EL (cell line): Measurements from ENCODE around the gene MAGI2.
A peak's percentile ranks its signal among the peaks of the same experiment; 100 is the strongest.

Source experiments
- DNase-seq: peaks from one replicate; pipeline ENCODE4 v3.0.0-alpha.2; 2016

Gene MAGI2

DNA sequence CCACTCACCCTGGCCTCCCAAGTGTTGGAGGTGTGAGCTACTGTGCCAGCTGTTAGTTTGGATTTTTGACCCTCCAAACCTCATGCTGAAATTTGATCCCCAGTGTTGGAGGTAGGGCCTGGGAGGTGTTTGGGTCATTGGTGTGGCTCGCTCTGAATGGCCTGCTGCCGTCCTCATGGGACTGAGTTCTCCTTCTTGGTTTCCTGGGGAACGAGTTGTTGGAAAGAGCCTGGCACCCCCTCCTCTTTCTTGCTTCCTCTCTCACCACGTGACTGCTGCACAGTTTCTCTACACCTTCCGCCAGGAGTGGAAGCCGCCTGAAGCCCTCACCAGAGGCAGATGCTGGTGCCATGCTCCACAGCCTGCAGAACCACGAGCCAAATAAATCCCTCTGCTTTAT, 1401.4 kb downstream of the MAGI2 start:
- no peak for DNase-seq

DNA sequence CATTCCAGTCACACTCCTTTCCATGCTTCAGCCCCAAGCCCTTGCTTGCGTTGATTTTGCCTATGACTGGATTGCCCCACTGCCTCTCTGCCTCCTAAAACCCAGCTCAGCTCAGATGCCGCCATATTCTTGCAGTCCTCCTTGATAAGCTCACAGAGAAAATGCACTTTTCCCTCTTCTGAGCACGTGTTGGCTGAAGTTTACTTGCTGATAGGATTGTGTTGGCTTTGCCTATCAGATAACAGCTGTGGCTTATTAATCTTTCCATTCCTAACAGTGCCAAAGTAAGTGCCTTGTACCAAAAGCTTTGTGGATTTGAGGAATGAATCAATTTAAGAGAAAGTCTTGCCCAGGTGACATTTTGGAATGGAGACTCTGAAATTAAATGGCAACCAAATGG, 1405.7 kb downstream of the MAGI2 start:
- DNase-seq: no peak

DNA sequence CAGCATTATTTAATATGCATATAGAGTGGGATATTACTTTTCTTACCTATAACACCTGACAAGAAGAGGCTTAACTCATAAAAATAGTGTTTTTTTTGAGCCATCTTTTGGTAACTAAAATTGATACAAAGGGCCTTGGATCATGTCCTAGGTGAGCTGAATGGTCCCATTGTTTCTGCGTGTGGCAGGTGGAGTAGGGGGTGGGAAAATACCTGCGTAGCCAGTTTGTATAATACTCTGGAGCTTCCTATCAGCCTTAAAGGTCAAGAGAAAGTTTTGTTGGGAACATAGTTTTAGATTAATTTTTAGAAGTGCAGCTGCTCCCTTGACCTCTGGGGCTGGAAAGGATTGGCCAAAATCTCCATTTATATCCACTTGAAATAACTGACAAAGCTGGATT, 1410.3 kb downstream of the MAGI2 start:
- no peak for DNase-seq

DNA sequence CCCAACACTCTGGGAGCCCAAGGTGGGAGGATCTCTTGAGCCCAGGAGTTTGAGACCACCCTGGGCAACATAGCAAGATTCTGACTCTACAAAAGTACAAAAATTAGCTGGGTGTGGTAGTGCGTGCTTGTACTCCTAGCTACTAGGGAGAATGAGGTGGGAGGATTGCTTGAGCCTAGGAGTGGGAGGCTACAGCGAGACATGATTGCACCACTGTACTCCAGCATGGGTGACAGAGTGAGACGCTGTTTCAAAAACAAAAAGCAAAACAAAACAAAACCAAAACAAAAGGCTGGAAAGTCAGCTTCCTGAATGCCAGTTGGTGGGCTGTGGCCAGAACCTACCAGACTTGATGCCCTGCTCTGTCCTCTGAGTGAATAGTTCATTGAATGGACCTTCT, 1412.0 kb downstream of the MAGI2 start:
- no peak for DNase-seq

DNA sequence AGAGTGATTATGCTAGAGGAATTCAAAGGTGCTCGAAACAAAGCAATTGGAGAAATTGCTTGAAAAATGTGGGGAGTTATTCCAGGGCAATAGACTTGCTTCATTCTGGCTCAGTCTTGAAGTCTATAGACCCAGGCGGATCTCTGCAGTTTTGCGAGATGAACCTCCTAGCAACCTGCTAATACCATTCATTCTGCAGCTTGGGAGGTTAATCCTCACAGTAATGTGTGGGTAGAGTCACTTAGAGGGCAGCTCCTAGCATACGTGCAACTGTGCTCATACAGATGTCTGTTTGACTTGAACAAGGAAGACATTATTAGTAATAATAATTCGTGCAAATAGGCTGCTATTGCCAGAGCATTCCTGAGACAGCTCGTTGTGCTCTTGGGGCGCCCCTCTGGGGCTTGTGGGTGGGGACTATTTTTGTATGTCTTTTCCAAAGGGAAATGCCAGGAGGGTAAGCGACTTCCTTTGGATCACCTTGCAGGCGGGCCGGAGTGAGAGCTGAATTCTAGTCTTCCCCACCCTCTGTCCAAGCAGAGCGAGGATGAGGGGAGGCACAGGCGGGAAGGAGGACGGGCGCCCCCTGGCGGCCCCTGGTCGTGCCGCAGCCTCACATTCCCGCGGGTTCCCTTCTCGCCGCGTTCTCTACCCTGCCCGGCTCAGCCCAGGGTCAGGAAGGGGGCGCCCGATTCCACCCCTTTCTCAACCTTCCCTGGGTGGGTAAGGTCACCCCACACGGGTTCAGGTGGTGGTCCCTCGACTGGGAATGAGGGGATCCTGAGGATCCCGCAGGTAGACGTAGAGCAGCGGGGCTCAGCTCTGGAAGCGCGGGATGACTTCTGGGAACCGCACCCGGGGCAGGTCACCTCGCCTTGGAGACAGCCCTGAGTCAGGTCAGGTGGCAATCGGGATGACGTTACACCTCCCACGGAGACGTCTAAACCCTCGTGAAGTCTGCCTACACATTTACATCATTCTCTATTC, 1413.4 kb downstream of the MAGI2 start:
- DNase-seq: peak; percentile 15

DNA sequence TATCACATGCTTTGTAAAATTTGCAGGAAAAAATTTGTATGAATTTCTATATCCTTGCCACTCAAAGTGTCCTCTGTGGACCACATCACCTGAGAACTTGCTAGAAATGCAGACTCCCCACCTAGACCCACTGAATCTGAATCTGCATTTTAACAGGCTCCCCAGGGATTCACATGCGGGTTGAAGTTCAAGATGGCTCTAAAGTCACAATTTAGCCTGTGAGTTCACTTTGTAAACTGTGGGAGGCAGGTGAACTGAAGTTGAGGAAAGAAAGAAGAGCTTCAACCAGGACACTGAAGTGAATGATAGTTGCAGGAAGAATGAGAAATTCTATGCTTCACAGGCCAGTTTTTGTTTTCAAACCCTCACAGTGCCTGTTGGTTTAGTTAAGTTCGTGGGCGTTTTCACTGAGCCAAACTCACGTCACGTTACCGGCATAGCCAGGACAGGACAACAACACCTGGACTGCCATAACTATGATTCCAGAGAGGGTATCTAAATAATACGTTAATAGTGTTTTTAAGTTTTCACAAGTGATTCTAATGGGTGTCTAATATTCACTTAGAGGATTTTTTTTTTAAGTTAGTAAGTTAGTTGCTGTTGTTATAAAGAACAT, 1414.9 kb downstream of the MAGI2 start:
- DNase-seq: no peak

DNA sequence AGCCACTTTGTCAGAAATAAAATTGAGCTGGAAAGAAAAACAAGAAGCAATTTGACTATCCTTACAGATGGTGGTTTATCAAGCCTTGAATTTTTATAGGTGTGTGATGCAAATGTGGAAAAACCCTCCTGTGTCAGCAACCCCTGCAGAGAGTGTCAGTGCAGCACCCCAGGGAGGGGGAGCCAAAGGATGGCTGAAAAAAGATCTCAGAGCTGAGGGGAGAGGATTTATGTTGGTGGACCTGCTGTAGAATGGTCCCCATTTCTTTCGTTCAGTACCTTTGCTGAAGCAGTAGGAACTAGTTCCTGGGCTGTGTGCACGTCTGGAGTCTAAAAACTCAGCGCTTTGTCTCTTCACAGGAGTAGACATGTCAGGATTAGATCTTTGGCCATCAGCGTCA, 1415.9 kb downstream of the MAGI2 start:
- DNase-seq: no peak

DNA sequence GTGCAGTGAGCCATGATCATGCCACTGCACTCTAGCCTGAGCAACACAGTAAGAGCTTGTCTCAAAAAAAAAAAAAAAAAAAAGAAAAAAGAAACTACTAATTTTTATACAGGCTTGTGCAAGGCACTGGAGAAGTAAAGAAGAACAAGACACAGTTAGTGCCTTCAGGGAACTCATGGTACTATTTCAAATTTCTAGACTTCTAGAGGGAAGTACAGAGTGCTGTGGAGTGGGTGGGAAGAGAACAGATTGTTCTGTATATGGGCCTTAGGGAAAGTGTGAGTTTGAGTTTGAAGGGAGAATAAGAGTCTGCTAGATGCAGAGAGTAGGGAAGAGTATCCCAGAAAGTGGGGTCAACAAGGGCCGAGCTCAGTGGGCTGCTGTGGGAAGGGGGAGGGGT, 1420.1 kb downstream of the MAGI2 start:
- DNase-seq: no peak

DNA sequence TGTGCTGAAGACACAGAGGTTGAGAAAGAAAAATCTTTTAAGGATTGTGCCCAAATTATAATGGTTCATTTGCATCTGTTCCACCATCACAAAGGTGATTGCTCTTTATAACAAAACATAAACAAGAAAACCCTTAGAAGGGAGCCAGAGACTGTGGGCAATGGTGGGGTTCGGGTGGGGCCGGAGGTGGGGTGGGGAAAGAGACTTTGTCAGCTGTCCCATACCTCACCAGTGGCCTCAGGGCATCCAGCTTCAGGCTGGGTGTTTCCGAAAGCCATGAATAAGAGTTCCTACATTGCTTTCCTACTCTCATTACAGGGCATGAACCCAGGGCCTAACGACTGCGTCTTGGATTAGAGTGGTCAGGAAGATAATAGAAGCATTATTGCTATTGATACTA, 1427.0 kb downstream of the MAGI2 start:
- DNase-seq: no peak

DNA sequence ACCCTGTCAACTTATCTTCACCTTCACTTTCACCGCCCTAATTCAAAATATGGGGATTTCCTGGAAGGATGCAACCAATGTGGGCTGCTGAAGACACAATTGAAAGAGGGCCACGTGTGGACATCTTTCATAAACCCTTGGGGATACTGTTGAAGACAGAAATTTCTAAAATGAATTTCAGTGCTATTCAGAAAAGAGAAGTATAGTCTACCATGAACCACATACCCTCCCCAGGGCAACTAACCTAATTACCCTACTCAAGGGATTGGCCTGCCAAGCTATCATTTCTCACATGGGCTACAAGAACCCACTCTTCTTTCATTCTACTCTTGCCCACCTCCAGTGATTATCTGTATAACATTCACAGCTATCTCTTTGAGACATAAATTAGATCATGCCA, 1428.9 kb downstream of the MAGI2 start:
- DNase-seq: no peak

DNA sequence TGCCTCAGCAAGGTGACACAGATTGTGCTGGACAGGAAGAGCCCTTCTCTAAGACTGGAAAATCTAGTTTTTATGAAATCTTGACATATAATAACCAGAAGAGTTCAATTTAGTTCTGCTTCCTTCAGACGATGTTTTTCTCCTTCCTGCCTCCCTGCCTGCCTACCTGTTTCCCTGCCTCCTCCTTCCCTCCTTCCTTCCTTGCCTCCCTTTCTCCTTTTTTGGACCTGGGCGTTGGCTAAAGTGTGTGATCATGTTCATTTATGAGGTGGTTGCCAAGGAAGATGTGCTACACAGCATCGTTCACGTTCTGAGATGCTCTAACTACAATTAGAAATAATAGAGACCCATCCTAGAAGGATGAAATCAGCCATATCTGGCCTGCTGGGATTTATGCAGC, 1430.3 kb downstream of the MAGI2 start:
- DNase-seq: no peak

DNA sequence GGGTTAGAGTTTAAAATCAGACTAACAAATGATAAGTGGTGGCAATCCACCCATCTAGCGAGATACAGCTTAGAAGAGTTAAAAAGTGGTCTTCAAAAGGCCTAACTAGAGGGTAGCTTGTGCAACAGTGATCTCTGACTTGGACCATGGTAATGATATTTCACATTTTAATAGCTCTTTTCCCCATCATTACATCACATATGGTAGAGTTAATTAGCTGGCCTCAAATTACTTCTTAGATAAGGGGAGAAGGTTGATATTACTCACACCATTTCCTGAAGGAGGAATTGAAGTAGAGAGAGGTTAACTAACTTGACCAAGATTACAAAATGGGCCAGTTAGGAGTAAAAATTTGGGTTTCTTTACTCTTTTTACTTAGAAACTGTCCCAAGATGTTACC, 1431.3 kb downstream of the MAGI2 start:
- no peak for DNase-seq

DNA sequence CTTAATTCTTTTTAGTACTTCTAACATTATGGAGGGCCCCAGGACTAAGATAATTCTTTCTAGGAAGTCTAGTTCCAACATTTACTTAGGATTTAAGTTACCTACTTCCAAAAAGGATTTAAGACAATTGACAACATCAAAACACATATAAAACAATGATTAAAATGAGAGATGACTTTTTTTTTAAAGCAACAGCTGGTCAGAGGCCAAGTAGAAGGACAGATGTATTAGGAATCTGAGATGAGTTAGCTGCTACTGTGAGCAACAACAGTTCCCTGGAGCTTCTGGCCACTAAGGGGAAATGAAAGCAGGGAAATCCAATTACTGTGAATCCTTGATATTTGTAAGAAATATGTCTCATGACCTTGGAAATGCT, 1432.6 kb downstream of the MAGI2 start:
- peak; percentile 3 for DNase-seq

DNA sequence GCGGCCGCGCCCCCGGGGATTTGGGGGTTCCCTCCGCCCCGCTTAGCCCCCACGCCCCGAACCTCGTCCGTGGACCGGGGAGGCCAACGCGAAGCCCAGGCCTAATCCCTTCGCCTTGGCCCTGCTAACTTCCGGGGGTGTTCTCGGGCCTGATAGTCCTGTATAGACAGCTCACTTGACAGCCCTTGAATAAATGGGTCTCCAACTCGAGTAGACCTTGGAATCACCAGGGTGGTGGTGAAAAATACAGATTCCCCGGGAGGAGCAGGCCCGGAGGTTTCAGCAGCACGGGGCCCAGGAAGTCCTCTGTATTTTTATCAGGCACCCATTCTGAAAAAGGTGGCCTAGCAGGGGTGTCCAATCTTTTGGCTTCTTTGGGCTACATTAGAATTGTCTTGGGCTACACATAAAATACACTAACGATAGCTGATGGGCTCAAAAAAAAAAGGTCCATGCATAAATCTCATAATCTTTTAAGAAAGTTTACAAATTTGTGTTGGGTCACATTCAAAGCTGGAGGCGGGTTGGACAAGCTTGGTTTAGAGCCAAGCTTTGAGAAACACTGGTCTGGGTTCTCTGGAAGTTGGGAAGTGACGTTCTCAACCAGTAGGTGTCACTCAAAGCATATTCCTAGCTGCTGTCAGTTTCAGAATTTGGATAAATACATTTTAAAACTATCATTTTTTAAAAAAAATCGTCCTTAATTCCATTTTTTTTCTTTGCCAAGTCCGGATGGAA, 1433.2 kb downstream of the MAGI2 start:
- DNase-seq: peak; percentile 79

DNA sequence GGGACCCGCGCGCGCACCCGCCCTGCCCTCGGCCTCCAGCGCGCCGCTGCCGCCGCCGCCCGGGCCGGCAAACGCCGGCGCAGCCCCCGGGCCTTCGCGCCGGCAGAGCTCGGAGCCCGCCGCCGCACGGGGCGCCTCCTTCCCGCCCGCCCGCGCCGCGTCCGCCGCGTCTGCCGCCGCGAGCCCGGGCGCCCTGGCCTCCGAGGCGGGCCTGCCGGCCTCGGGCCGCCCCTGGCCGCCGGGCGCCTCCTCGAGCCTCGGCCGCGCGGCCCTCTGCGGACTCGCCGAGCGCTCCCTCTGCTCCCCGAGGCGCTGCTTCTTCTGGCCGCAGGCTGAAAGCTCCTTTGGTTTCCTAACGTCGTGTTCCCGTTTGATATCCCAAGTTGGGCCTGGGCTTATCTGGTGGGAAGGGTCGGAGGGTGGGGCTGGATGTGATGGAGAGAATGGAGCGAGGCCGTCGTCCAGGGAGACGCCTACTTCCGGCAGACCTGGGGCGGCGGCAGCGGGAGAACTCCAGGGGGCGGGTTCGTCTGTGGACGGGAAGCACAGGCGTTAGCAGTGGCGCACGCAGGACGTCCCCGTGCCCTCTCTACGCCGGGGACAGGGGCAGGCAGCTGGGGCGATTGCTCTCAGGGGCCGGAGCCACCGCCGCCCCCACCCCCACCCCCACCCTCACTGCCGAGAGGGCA, 1433.9 kb downstream of the MAGI2 start:
- peak; percentile 90 for DNase-seq

DNA sequence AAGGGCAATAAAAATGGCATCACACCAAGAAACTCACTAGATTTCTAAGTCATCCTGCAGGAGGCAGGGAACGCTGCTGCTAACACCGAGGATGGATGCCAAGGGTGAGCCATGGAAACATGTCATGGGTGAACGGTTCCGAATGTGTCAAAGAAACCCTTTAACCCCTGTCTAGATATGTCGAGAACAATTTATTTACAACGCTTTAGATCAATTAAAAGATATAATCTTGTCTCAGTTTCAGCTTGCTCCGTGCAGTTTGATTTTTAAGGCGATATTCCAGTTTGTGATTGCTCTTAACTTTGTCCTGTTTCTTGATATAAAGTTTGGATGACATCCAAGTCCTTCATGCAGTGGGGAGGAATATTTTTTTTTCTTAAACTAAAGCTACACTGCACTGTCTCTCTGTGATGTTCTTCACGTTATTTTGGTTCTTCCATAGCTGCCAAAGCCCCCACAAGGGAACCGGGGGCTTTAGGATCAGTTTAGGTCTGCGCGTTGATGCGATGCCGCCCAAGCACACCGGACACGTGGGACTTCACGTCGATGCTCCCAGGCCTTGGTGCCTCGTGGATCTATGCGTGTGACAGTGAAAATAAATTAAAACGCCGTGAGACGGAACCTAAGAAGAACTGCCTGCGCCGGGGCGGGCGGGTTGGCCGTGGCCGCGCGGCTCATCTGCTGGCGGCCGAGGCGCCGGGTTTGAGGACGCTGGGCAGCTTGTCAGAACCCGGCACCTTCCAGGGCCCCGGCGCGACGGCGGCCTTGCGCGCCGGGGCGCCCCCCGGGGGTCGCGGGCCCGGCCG, 1434.6 kb downstream of the MAGI2 start:
- DNase-seq: peak; percentile 28

DNA sequence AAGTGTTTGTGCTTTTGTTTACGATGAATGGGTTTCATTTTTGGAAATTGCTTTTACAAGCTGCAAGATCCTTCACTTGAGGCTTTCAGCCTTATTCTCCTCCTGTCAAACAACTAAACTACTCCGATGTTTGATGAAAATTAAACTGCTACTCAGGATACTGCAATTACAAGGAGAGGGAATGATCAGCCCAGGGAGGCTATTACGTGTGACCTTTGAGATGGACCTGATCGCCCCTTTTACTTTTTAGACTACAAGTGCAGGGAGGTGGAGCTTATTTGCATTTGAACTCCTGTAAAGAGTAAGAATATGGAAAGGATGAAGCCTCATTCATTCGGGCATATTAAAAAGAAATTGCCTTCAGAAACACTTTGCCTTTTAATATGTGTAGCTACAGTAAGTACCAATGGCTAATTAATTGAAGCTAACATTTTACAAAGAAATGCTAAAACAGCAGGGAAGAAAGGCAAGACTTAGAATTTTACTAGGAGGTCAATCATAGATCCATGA, 1435.8 kb downstream of the MAGI2 start:
- DNase-seq: no peak

DNA sequence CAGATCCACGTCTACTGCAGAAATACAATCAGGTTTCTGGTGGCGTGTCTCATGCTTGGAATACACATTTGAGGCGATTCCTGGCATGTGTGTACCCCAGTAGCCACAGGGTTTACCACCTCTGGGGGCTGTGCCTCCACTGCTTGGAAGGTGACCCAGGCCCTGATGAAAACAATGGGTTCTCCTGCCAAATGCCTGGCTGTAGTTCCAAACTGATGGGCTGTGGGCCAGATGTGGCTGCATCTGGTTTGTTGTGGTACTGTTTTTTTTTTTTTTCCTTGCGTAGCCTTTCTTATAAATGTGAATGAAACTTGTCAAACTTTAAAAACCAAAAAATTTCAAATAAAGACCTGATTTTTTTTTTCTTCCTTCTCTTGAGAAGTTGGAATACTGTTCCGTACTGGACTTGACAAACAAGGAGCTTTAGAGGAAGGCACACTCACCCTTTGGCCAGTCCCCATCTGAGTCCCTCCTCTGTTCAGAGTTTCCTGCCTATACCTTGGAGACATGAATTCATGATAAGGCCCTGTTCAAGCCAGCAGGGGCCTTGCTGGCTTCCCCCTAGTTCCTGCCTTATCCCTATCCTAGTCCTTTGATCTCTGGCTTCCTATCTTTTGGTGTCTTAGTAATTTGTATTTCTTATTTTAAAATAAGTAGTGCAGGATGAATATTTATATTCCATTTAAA, 1437.8 kb downstream of the MAGI2 start:
- DNase-seq: no peak

DNA sequence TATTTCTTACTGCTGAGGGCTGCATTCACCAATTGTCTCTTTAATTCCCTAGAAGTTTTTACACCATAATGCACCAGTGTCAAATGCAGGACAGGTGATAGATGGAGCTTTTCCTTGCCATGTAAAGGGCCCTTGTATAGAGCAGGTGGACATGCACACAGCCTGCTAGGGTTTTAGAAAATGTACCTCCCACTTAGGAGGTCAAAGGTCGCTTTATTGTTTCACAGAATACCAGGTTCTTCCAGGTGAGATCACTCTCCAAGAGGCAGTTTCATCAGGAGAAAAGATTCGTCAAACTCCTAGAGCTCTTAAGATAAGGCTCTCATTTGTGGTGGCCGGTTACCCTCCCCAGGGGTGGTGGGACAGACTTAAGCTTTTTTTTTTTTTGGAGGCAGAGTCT, 1439.1 kb downstream of the MAGI2 start:
- no peak for DNase-seq

DNA sequence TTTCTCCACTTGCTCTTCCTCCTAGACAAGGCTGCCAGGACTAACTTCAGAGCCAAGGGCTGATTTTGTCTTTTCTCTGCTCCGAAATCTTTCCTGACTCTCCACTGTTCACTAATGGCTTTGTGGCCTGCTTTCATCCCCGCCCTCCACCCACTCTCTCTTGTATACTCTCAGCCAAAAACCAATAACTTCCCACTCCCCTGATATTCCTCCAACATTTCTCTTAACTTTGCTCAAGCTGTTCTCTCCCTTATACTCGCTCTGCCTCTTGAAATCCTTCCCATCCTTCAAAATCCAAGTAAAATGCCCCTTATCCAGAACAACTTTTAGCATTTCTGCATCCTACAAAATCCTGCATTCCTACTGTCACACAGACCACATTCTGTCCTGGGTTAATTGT, 1440.1 kb downstream of the MAGI2 start:
- DNase-seq: no peak

DNA sequence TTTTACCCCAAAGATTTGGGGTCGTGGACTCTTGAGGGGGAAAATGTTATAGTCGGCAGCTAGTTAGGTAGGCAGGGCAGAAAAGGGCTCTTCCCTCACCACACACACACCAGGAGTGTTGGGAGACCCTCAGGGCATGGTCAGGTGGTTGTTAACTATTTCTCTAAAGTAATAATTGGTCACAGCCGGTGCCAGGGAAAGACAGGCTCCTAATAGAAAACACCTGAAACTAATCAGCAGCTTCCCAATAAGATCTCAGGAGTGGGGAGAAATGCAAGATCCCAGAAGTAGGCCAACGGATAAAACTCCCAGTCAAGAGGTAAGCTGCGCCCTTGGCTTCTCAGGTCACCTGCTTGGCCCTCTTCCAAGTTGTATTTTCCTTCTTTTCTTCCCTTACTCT, 1441.8 kb downstream of the MAGI2 start:
- no peak for DNase-seq
